ENCODE results near the gene NANS.

NANS gene

DNA sequence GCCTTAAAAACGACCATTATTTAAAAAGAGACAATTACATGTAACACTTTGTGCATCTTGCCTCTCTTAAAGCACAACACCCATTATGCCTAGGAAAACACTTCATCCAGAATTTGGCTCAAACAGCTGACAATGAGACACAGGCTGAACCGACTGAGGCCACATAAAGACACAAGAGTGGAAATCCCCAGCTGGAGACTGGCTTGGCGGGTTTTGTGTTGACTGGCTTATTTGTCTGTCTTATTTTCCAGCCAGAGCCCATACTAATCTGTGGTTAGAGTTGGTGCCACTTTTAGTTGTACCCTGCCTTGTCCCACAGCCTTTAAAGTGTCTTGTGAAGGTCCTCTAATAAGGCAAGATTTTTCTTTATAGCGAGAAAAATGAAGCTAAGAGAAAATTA lies 41.3 kb downstream of the NANS start:
- in situ Hi-C loops (cut with HindIII; ENCODE audit: low pct_ligation_motif_present, low sequenced_read_pairs), result no loop called here
- Histone ChIP-seq H3K27me3 (replicated peaks) (no peaks in the 10 kb centered on the region), H3K27ac (no peak overlapping the region), H3K36me3 (replicated peaks) (no peaks in the 10 kb centered on the region), H3K4me3 (ENCODE audit: low read depth, low read length) (no peak overlapping the region)
- TF ChIP-seq, protein P1, sequence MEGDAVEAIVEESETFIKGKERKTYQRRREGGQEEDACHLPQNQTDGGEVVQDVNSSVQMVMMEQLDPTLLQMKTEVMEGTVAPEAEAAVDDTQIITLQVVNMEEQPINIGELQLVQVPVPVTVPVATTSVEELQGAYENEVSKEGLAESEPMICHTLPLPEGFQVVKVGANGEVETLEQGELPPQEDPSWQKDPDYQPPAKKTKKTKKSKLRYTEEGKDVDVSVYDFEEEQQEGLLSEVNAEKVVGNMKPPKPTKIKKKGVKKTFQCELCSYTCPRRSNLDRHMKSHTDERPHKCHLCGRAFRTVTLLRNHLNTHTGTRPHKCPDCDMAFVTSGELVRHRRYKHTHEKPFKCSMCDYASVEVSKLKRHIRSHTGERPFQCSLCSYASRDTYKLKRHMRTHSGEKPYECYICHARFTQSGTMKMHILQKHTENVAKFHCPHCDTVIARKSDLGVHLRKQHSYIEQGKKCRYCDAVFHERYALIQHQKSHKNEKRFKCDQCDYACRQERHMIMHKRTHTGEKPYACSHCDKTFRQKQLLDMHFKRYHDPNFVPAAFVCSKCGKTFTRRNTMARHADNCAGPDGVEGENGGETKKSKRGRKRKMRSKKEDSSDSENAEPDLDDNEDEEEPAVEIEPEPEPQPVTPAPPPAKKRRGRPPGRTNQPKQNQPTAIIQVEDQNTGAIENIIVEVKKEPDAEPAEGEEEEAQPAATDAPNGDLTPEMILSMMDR (IDR thresholded peaks at IDR 0.05; ENCODE audit: low read depth, low read length, missing control alignments), result no peak
- no peak for DNase-seq

DNA sequence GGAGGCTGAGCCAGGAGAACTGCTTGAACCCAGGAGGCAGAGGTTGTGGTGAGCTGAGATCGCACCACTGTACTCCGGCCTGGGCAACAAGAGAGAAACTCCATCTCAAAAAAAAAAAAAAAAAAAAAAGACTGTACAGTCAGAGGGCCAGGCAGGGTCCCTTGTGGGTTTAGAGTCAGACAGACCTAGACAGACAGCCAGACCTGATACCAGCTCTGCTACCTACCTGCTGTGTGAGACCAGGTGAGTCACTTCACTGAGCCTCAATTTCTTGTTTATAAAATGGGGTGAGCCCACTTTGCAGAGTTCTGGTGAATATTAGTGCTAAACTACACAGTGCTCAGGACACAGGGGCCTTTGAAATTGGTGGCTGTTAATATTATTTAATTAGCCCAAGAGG lies 42.8 kb downstream of the NANS start:
- no peak for DNase-seq
- no peaks in the 10 kb centered on the region for H3K36me3 ChIP-seq (replicated peaks)
- TF ChIP-seq, protein P1 (IDR thresholded peaks at IDR 0.05; ENCODE audit: low read depth, low read length, missing control alignments), result no peak
- in situ Hi-C loops (cut with HindIII; ENCODE audit: low pct_ligation_motif_present, low sequenced_read_pairs), result no loop called here
- H3K27ac ChIP-seq, result no peak overlapping the region
- no peaks in the 10 kb centered on the region for H3K27me3 ChIP-seq (replicated peaks)
- no peak overlapping the region for H3K4me3 ChIP-seq (ENCODE audit: low read depth, low read length)

DNA sequence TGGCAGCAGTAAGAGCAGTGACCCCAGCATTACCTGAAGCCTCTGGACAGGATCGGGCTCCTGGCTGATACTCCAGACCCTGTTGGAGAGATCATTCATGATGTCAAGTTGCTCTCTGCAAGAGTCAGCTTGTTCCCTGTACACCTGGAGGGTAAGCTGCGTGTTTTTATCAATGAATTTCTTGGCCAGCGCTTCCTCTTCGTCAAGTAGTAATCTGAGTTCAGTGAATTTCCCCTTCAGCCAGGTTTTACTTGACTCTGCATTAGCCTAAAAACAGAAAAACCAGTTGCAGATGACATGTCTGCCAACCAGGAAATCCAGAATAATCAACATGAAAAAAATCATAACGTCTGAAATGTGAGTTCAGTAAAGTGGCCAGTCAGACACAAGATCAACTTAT lies 43.4 kb downstream of the NANS start:
- H3K4me3 ChIP-seq (ENCODE audit: low read depth, low read length), result no peak overlapping the region
- no peak overlapping the region for H3K27ac ChIP-seq
- no peak for DNase-seq
- in situ Hi-C loops (cut with HindIII; ENCODE audit: low pct_ligation_motif_present, low sequenced_read_pairs), result no loop called here
- TF ChIP-seq, protein P1 (IDR thresholded peaks at IDR 0.05; ENCODE audit: low read depth, low read length, missing control alignments), result no peak
- no peaks in the 10 kb centered on the region for H3K36me3 ChIP-seq (replicated peaks)
- H3K27me3 ChIP-seq (replicated peaks), result no peaks in the 10 kb centered on the region

DNA sequence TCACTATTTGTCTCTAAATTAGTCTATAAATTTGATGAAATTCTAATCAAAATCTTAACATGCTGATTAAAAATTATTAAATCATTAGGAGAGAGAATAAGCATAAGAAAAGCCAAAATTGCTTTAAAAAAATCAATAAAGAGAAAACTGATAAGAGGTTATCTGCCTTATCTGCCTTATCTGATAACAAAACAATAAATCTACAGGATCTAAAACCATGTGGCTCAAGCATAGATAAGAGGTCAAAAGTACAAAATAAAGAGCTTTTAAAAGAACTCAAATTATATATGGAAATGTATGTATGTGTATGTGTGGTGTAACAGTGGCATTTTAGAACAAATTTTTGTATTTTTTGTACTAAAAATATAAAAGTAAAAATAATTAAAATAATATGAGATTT lies 43.9 kb downstream of the NANS start:
- H3K27ac ChIP-seq, result no peak overlapping the region
- in situ Hi-C loops (cut with HindIII; ENCODE audit: low pct_ligation_motif_present, low sequenced_read_pairs), result no loop called here
- H3K36me3 ChIP-seq (replicated peaks), result no peaks in the 10 kb centered on the region
- DNase-seq, result no peak
- H3K4me3 ChIP-seq (ENCODE audit: low read depth, low read length), result no peak overlapping the region
- no peaks in the 10 kb centered on the region for H3K27me3 ChIP-seq (replicated peaks)
- TF ChIP-seq, protein P1 (IDR thresholded peaks at IDR 0.05; ENCODE audit: low read depth, low read length, missing control alignments), result no peak

DNA sequence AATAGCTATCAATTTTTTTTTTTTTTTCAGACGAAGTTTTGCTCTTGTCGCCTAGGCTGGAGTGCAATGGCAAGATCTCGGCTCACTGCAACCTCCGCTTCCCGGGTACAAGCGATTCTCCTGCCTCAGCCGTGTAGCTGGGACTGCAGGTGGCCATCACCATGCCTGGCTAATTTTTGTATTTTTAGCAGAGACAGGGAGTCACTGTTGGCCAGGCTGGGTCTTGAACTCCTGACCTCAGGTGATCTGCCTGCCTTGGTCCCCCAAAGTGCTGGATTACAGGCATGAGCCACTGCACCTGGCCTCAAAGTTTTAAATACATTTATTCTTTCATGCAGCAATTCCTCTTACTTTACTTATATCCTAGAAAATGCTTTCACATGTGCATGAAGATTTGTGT lies 44.9 kb downstream of the NANS start:
- Histone ChIP-seq H3K27ac (no peak overlapping the region), H3K27me3 (replicated peaks) (no peaks in the 10 kb centered on the region), H3K4me3 (ENCODE audit: low read depth, low read length) (no peak overlapping the region), H3K36me3 (replicated peaks) (no peaks in the 10 kb centered on the region)
- in situ Hi-C loops (cut with HindIII; ENCODE audit: low pct_ligation_motif_present, low sequenced_read_pairs), result no loop called here
- TF ChIP-seq, protein P1 (IDR thresholded peaks at IDR 0.05; ENCODE audit: low read depth, low read length, missing control alignments), result no peak
- DNase-seq, result no peak

DNA sequence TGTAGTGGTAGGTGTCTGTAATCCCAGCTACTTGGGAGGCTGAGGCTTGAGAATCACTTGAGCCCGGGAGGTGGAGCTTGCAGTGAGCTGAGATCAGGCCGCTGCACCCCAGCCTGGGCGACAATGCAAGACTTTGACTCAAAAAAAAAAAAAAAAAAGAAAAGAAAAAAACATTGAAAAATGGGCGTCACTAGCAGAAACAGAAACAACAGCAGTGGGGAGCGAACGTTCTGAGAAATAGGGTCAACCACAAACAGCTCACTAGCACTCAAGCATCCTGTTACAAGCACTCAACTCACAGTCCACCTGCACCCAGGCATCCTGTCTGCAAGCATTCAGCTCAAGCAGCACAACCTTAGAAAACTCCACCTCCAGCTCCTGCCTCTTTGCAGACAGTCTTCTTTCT lies 45.3 kb downstream of the NANS start:
- Histone ChIP-seq H3K27me3 (replicated peaks) (no peaks in the 10 kb centered on the region), H3K4me3 (ENCODE audit: low read depth, low read length) (no peak overlapping the region), H3K27ac (no peak overlapping the region), H3K36me3 (replicated peaks) (no peaks in the 10 kb centered on the region)
- no peak for DNase-seq
- in situ Hi-C loops (cut with HindIII; ENCODE audit: low pct_ligation_motif_present, low sequenced_read_pairs), result no loop called here
- TF ChIP-seq, protein P1 (IDR thresholded peaks at IDR 0.05; ENCODE audit: low read depth, low read length, missing control alignments), result no peak

Data from brain microvascular endothelial cell (primary cell).